A673 (cell line): Measurements from ENCODE around the gene ARHGEF28. TPM values are rescaled to one million over a fixed set of nuclear protein-coding genes. Genes with fewer than 3 reads are reported as not detected.

Experiments
- BruUV-seq: library from RNA; stranded (reverse); fragments of 400-500 nt; replicated peaks from 2 replicates; lab custom pipeline; 2021; lab: Mats Ljungman, UMichigan
- CTCF ChIA-PET: fragments of 300-600 bp; sonication (Branson Sonifier 250); formaldehyde crosslinking; loops from one replicate; lab custom pipeline; 2022; ENCODE audit warnings: antibody characterized with exemption; lab: Charles Lee
- POLR2A ChIA-PET: fragments of 300-600 bp; sonication (Branson Sonifier 250); formaldehyde crosslinking; loops from one replicate; lab custom pipeline; 2022; ENCODE audit warnings: antibody characterized with exemption; ENCODE audit not compliant: low non-redundant PET; lab: Charles Lee
- DNase-seq: peaks from one replicate; pipeline ENCODE4 v3.0.0-alpha.2; 2015; ENCODE audit warnings: low spot score
- H3K27ac ChIP-seq: fragments of 200-600 bp; sonication (generic); 2 replicates; pipeline ENCODE4 v1.5.1; 2016; ENCODE audit warnings: mixed run types, low read depth, mild to moderate bottlenecking, mixed read lengths, antibody characterized with exemption, low read length; ENCODE audit not compliant: poor library complexity, severe bottlenecking
- H3K27me3 ChIP-seq: fragments of 200-600 bp; sonication (generic); replicated peaks from 2 replicates; pipeline ENCODE4 v1.6.1; 2017; ENCODE audit warnings: mixed run types, low read depth, mild to moderate bottlenecking, mixed read lengths, antibody characterized with exemption, low read length; ENCODE audit not compliant: insufficient read depth, poor library complexity
- H3K36me3 ChIP-seq: fragments of 200-600 bp; sonication (generic); 2 replicates; pipeline ENCODE4 v1.6.1; 2016; ENCODE audit warnings: mixed run types, mild to moderate bottlenecking, mixed read lengths, antibody characterized with exemption, low read length; ENCODE audit not compliant: insufficient read depth, poor library complexity, severe bottlenecking
- H3K4me1 ChIP-seq: fragments of 200-600 bp; sonication (generic); 2 replicates; pipeline ENCODE4 v1.6.1; 2017; ENCODE audit warnings: mixed run types, mild to moderate bottlenecking, mixed read lengths, antibody characterized with exemption, low read length; ENCODE audit not compliant: insufficient read depth, poor library complexity, severe bottlenecking
- H3K4me3 ChIP-seq: fragments of 200-600 bp; sonication (generic); 2 replicates; pipeline ENCODE4 v1.5.1; 2016; ENCODE audit warnings: low read depth, mixed run types, mild to moderate bottlenecking, mixed read lengths, low read length; ENCODE audit not compliant: poor library complexity, severe bottlenecking
- H3K9me3 ChIP-seq: fragments of 200-600 bp; sonication (generic); 2 replicates; pipeline ENCODE4 v1.6.1; 2016; ENCODE audit warnings: mixed run types, low read depth, mild to moderate bottlenecking, mixed read lengths, antibody characterized with exemption, low read length; ENCODE audit not compliant: poor library complexity, severe bottlenecking
- EZH2 ChIP-seq: fragments of 200-600 bp; sonication (generic); IDR thresholded peaks from 2 replicates; pipeline ENCODE4 v1.6.1; 2017; ENCODE audit warnings: borderline replicate concordance, low read depth, mild to moderate bottlenecking, mixed read lengths, antibody characterized with exemption, low read length; ENCODE audit not compliant: poor library complexity, severe bottlenecking
- intact Hi-C: fragments of 100-400 bp; cut with micrococcal nuclease; formaldehyde crosslinking; loops from one replicate; pipeline ENCODE4 v1.10.0; 2022; ENCODE audit not compliant: unreplicated experiment
- total RNA-seq: library from RNA; stranded (reverse); gene quantifications from 2 replicates; pipeline ENCODE4 v1.2.3, GENCODE V29; 2021
- TF ChIP-seq, protein P1 (sequence below): fragments of 300-800, 200-600 bp; sonication (generic); conservative IDR thresholded peaks from 2 replicates; pipeline ENCODE4 v1.5.1; 2017; ENCODE audit warnings: low read depth, mild to moderate bottlenecking, antibody characterized with exemption, low read length, moderate library complexity, mixed read lengths

ARHGEF28 gene
- total RNA-seq, 1 experiment from 2014 or later = 3.4 TPM

DNA sequence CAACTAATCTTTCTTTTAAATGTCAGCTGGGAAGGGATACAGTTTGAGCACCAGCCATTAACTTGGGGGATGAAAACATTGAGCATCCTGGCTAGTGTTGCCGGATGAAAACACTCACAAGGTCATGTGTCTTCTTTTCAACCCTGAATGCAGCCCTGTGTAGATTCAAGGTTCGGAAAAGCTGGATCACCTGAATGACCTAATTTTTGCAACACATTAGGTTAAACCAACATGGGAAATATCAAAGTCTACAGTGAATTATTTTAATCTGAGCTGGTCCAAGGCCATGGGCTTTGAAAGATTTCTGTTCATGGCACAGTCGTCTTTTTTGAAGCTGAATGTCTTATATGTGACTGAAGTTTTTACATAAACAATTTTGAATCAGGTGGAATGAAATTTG, 281.2 kb downstream of the ARHGEF28 start:
- Histone ChIP-seq H3K4me3 (no peak overlapping the region), H3K9me3 (no peaks in the 10 kb centered on the region), H3K27ac (no peak overlapping the region), H3K36me3 (no peaks in the 10 kb centered on the region), H3K4me1 (peaks cover 11% of the 10 kb centered on the region), H3K27me3 (peaks cover 80% of the 10 kb centered on the region)
- intact Hi-C loops = loop anchor here (10.0 kb wide), 1 partner anchor 1358 kb away; no protein-coding TSS in a partner anchor
- CTCF ChIA-PET = no interaction called here
- BruUV-seq = no TSS peak
- DNase-seq = no peak
- no peak for TF ChIP-seq EZH2
- TF ChIP-seq, protein P1, sequence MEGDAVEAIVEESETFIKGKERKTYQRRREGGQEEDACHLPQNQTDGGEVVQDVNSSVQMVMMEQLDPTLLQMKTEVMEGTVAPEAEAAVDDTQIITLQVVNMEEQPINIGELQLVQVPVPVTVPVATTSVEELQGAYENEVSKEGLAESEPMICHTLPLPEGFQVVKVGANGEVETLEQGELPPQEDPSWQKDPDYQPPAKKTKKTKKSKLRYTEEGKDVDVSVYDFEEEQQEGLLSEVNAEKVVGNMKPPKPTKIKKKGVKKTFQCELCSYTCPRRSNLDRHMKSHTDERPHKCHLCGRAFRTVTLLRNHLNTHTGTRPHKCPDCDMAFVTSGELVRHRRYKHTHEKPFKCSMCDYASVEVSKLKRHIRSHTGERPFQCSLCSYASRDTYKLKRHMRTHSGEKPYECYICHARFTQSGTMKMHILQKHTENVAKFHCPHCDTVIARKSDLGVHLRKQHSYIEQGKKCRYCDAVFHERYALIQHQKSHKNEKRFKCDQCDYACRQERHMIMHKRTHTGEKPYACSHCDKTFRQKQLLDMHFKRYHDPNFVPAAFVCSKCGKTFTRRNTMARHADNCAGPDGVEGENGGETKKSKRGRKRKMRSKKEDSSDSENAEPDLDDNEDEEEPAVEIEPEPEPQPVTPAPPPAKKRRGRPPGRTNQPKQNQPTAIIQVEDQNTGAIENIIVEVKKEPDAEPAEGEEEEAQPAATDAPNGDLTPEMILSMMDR = no peak
- POLR2A ChIA-PET = interaction anchor here (0.6 kb wide), 1 partner anchor 235 kb away, joined by 3 read pairs; no protein-coding TSS in a partner anchor

DNA sequence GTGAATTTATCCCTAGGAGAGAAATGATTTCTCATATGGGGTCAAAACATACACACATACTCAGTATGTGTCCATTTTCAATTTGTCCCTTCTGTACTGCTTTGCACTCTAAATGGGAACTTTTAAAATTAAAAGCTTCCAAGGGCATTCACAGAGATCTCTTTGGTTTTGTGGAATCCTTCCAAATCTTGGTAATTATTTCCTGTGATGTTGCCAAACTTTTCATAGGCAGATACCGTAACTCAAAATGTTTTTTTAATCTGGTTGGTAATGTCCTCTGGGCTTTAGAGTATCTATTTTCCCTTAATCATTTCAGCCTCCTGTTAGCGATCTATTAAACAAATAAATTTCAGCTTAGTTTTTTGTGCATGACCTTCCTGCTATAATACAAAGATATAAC, 282.4 kb downstream of the ARHGEF28 start:
- peak; percentile 70 for DNase-seq
- Histone ChIP-seq H3K27me3 (peaks cover 83% of the 10 kb centered on the region), H3K4me3 (no peak overlapping the region), H3K36me3 (no peaks in the 10 kb centered on the region), H3K9me3 (no peaks in the 10 kb centered on the region), H3K27ac (no peak overlapping the region), H3K4me1 (peaks cover 11% of the 10 kb centered on the region)
- intact Hi-C loops = loop anchor here (10.0 kb wide), 1 partner anchor 1356 kb away; no protein-coding TSS in a partner anchor
- POLR2A ChIA-PET = no interaction called here
- no TSS peak for BruUV-seq
- CTCF ChIA-PET = no interaction called here
- TF ChIP-seq, protein P1 = no peak
- TF ChIP-seq EZH2 = no peak

DNA sequence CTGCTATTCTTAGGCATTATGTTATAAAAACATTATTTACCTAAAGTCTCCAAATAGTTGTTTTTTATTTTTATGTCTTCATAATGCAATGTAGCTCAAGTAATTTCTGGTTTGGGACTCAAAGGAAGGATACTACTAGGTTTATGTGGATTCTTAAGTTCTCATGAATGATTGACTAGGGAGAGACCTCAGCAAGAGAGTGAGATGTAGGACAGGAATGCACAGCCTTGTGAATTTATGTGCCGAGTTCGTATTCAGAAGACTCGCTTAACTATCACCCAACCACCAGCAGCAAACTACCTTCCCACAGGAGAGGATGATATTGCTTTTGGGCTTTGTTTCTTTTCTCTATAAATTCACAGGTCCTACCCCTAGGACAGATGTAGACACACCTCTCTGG, 282.9 kb downstream of the ARHGEF28 start:
- Histone ChIP-seq H3K4me1 (peaks cover 11% of the 10 kb centered on the region), H3K9me3 (no peaks in the 10 kb centered on the region), H3K4me3 (no peak overlapping the region), H3K27ac (no peak overlapping the region), H3K27me3 (peaks cover 83% of the 10 kb centered on the region), H3K36me3 (no peaks in the 10 kb centered on the region)
- no peak for TF ChIP-seq EZH2
- TF ChIP-seq, protein P1 = no peak
- POLR2A ChIA-PET = no interaction called here
- intact Hi-C loops = loop anchor here (10.0 kb wide), 1 partner anchor 1356 kb away; no protein-coding TSS in a partner anchor
- CTCF ChIA-PET = no interaction called here
- BruUV-seq = no TSS peak
- DNase-seq = no peak
